Measurements from ENCODE around the gene CDC42SE2.

Gene CDC42SE2

GRCh38 chr5:131279204-131279603 lies 15.4 kb downstream of the CDC42SE2 start:
- no peak for DNase-seq

DNA sequence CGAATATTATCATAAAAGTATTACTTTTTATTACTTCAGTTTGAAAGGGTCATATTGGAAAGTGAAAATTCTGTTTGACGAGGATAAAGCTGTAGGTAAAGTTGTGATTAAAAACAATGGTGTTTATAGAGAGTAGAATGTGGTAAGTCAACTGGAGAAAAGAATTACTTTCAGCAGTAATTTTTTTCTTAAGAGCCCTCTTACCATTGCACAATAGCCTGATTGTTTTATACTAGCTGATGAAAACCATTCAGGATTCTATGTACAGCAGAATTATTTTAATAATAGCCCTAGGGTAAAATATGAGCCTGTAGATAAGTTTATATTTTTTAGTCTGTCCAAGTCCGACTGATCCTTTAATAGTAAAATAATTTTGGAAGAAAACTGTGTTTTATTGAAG lies 16.6 kb downstream of the CDC42SE2 start:
- no peak for DNase-seq

- DNase-seq, result no peak
These were observed 17.4 kb downstream of the CDC42SE2 start for GRCh38 chr5:131281133-131281867.

GRCh38 chr5:131281868-131282234 lies 18.0 kb downstream of the CDC42SE2 start:
- DNase-seq, result no peak

- no peak for DNase-seq
These were observed 18.4 kb downstream of the CDC42SE2 start for GRCh38 chr5:131282235-131282634.

- DNase-seq, result no peak
These were observed 22.0 kb downstream of the CDC42SE2 start for GRCh38 chr5:131285703-131286399.

DNA sequence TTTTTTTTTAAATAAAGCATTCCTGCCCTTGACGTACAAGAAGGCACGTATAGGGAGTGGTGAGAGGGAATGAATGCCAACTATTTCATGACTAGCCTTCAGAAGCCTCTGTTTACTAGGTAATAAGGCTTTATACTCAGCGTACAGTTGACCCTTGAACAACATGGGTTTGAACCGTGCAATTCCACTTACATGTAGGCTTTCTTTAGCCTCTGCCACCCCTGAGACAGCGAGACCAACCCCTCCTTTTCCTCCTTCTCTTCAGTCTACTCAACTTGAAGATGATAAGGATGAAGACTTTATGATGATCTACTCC lies 22.5 kb downstream of the CDC42SE2 start:
- DNase-seq, result no peak

- DNase-seq, result no peak
These were observed 24.5 kb downstream of the CDC42SE2 start for GRCh38 chr5:131288328-131288727.

DNA sequence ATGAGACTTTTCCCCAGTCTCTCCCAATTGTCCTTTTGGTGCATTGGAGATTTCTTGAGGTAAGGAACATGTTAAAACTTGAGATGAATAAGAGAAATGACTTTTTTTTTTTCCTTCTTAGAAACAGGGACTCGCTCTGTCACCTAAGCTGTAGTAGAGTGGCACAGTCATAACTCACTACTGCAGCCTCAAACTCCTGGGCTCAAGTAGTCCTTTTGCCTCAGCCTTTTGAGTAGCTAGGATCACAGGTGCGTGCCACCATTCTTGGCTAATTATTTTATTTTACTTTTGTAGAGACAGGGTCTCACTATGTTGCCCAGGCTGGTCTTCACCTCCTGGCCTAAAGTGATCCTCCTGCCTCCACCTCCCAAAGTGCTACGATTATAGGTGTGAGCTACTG lies 25.9 kb downstream of the CDC42SE2 start:
- no peak for DNase-seq

DNA sequence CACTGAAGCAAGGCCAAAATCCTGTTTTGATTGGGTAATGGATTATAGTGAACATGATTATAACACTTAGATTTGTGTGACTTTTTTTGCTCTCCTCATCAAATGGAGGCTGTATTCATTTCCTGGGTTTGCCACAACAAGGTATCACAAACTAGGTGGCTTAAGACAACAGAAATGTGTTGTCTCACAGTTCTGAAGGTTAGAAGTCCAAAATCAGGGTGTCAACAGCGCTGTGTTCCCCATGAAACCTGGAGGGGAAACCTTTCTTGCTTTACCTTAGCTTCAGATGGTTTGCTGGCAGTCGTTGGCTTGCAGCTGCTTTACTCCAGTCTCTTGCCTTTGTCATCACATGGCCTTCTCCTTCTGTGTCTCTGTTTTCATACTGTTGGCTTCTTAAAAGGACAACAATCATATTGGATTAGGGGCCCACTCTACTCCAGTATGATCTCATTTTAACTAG lies 32.4 kb downstream of the CDC42SE2 start:
- no peak for DNase-seq

DNA sequence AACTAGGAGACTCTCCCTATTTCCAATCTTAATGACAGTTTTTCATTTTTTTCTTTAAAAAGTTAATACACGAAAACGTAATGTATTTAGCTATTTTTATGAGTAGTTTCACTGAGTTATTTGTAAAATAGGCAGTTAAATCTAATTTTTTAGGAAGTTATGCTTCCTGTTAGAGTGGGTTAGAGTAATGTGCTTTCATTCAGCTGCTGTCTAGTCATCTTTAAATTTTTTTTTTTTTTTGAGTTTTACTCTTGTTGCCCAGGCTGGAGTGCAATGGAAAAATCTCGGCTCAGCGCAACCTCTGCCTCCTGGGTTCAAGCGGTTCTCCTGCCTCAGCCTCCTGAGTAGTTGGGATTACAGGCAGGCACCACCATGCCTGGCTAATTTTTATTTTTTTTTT lies 34.0 kb downstream of the CDC42SE2 start:
- no peak for DNase-seq

GRCh38 chr5:131299465-131299864 lies 35.6 kb downstream of the CDC42SE2 start:
- no peak for DNase-seq

GRCh38 chr5:131302506-131302905 lies 38.7 kb downstream of the CDC42SE2 start:
- no peak for DNase-seq

- no peak for DNase-seq
These were observed 39.7 kb downstream of the CDC42SE2 start for GRCh38 chr5:131303537-131303936.

- DNase-seq, result no peak
These were observed 40.6 kb downstream of the CDC42SE2 start for GRCh38 chr5:131304414-131304813.

DNA sequence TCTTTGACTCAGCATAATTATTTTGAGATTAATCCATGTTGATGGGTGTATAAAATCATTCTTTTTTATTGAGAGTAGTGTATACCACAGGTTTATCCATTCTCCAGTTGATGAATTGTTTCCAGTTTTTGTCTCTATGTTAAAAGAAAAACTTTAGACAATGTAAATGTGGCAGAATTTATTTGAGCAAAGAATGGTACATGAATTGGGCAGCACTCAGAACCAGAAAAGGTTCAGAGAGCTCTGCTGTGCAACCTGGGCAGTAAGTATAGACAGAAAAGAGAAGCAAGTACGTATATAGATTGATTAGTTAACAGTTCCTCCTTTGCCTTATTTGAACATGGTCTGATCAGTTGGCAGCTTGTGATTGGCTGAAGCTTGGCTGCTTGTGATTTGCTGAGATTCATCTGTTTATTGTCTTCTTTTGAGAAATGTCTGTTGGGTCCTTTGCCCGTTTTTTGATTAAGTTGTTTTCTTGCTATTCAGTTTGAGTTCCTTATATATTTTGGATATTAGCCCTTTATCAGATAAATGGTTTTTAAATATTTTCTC lies 41.4 kb downstream of the CDC42SE2 start:
- no peak for DNase-seq

DNA sequence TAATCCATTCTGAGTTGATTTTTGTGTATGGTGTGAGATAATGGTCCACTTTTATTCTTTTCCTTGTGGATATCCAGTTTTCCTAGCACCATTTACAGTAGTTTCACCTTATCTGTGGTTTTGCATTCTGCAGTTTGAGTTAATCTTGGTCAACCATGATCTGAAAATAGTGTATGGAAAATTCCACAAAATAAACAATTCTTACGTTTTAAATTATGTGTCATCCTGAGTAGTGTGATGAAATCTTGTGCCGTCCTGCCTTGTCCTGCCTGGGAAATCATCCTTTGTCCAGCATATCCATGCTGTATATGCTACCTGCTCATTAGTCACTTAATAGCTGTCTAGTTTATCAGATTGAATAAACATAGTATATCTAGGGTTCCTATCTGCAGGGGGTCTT lies 42.1 kb downstream of the CDC42SE2 start:
- DNase-seq, result no peak

GRCh38 chr5:131312235-131312772 lies 48.5 kb downstream of the CDC42SE2 start:
- peak; percentile 16 for DNase-seq

- no peak for DNase-seq
These were observed 52.2 kb downstream of the CDC42SE2 start for GRCh38 chr5:131316026-131316425.

- DNase-seq, result no peak
These were observed 53.0 kb downstream of the CDC42SE2 start for GRCh38 chr5:131316822-131317221.

DNA sequence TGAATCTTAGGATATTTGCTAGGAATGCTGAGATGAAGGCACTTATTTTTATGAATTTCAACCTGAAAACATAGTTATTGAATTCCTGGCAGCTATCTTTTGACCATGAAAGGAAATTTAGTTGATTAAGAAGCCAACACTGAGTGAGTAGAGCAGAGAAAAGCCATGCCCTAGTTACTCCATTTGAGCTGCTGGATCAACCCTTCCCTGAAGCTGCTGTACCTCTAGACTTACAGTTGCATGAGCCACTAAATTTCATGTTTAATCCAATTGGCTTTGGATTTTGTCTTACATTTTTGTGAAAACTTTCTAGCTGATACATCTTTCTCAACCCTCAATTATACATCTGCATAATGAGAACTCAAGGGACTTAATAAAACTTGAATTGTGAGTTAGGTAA lies 54.6 kb downstream of the CDC42SE2 start:
- no peak for DNase-seq

GRCh38 chr5:131321066-131321465 lies 57.2 kb downstream of the CDC42SE2 start:
- no peak for DNase-seq

- DNase-seq, result no peak
These were observed 59.1 kb downstream of the CDC42SE2 start for GRCh38 chr5:131322926-131323325.

GRCh38 chr5:131323378-131323777 lies 59.5 kb downstream of the CDC42SE2 start:
- no peak for DNase-seq
